ENCODE data around the gene CLK2. TPM values are rescaled to one million over a fixed set of nuclear protein-coding genes. Genes with fewer than 3 reads are reported as not detected.

The CLK2 gene
- total and polyA plus RNA-seq, 2 experiments from 2014 or later: 27.2 to 54.6 TPM

DNA sequence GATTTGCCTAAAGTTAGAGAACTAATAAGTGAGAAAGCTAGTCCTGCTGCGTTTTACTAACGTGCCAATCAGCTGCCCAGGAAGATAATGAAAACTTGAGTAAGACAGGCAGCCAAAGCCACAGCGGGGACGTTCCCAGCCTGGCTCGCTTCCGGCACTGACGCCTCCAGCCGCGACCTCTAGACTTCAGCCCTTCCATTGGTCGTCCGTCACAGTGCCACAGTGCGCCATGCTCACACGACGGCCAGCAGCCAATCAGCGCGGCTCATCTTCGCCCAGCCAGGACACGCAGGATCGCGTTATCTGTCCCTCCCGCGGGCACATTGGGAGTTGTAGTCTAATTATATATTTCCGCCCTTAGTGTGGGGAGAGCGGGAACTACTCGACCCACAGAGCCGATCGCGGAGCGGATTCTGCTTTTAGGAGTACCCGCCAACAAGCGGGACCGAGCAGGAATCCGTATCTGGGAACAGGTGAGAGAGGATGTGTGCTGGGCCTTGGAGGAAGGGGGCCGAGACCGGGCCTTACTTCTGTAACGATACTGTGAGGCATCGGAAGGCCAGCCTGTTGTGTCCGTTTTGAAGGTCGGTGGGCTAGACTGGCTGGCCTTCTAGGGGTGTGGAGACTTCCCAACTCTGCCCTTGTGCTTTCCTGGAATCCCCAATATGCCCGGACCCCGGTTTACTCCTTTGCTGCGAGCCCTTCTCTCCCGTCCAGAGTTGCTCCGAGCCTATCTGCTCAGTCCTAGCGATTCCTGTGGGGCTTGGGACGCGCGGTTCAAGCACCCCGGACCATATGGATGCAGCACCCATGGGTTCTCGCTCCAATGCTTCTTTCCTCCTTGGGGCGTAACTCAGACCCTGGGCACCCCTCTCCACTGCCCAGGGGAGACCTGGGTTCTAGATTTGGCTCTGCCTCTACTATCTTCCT is 35.5 kb upstream of the CLK2 start, which contains the start of gene FDPS:
Gene FDPS, plus strand, starts transcription at position 374 of the 930 bp plus-strand sequence. CDS start 924 bp downstream, outside the sequence.
- ATAC-seq: peak; percentile 97
- peak within 1 kb of the TSS; percentile 98 for H3K4me2 ChIP-seq
- peak within 1 kb of the TSS; percentile 98 for H3K4me3 ChIP-seq
- Mint-ChIP-seq H3K9me3 (no peaks in the 10 kb centered on the region), H3K27me3 (ENCODE audit: insufficient read depth, low read depth, poor library complexity) (peaks cover 9% of the 10 kb centered on the region), H3K36me3 (ENCODE audit: low read depth) (peaks cover 39% of the 10 kb centered on the region), H3K4me3 (peak within 1 kb of the TSS; percentile 99), H3K4me1 (peaks cover 22% of the 10 kb centered on the region), H3K27ac (peak within 1 kb of the TSS; percentile 97)
- H3K4me1 ChIP-seq (ENCODE audit: insufficient read depth): peaks cover 20% of the 10 kb centered on the region
- no peak within 1 kb of the TSS for H2AFZ ChIP-seq
- peaks cover 11% of the 10 kb centered on the region for H3K36me3 ChIP-seq (ENCODE audit: insufficient read depth)
- peaks cover 19% of the 10 kb centered on the region for H3F3A ChIP-seq (replicated peaks; ENCODE audit: low read depth)
- peak; percentile 99 for DNase-seq (ENCODE audit: low spot score)
- TF ChIP-seq EZH2phosphoT487 (IDR thresholded peaks at IDR 0.05; ENCODE audit: unreplicated experiment): no peak
- TF ChIP-seq CREB1 (CRISPR knock-in tag; IDR thresholded peaks at IDR 0.05; ENCODE audit: low read depth): peak; percentile 92
- TF ChIP-seq, protein P1, sequence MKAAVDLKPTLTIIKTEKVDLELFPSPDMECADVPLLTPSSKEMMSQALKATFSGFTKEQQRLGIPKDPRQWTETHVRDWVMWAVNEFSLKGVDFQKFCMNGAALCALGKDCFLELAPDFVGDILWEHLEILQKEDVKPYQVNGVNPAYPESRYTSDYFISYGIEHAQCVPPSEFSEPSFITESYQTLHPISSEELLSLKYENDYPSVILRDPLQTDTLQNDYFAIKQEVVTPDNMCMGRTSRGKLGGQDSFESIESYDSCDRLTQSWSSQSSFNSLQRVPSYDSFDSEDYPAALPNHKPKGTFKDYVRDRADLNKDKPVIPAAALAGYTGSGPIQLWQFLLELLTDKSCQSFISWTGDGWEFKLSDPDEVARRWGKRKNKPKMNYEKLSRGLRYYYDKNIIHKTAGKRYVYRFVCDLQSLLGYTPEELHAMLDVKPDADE (IDR thresholded peaks at IDR 0.05): peak; percentile 97
- TF ChIP-seq POLR2AphosphoS5 (IDR thresholded peaks at IDR 0.05; ENCODE audit: low read depth): peak; percentile 91
- no peaks in the 10 kb centered on the region for H3K9me2 ChIP-seq (ENCODE audit: insufficient read depth)
- peaks cover 28% of the 10 kb centered on the region for H4K20me1 ChIP-seq (replicated peaks; ENCODE audit: insufficient read depth)
- H3K27ac ChIP-seq (ENCODE audit: low read depth): peak within 1 kb of the TSS; percentile 85
- H3K79me2 ChIP-seq (replicated peaks; ENCODE audit: insufficient read depth): peaks cover 44% of the 10 kb centered on the region
- H3K27me3 ChIP-seq (ENCODE audit: insufficient read depth): no peaks in the 10 kb centered on the region

DNA sequence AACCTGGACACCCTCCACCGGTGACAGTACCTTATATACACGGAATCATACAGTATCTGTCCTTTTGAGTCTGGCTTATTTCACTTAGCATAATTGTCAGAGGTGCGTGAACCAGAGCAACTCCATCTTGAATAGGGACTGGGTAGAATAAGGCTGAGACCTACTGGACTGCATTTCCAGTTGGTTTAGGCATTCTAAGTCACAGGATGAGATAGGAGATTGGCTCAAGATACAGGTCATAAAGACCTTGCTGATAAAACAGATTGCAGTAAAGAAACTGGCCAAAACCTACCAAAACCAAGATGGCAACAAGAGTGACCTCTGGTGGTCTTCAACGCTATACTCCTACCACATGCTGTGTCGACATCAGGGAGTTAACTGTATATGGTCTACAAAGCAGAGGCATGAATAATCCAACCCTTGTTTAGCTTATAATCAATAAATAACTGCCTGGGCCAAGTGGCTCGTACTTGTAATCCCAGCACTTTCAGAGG is 34.0 kb upstream of the CLK2 start:
- no peak for TF ChIP-seq ZNF331 (CRISPR knock-in tag; IDR thresholded peaks at IDR 0.05; ENCODE audit: low read depth)
- TF ChIP-seq, protein P2, sequence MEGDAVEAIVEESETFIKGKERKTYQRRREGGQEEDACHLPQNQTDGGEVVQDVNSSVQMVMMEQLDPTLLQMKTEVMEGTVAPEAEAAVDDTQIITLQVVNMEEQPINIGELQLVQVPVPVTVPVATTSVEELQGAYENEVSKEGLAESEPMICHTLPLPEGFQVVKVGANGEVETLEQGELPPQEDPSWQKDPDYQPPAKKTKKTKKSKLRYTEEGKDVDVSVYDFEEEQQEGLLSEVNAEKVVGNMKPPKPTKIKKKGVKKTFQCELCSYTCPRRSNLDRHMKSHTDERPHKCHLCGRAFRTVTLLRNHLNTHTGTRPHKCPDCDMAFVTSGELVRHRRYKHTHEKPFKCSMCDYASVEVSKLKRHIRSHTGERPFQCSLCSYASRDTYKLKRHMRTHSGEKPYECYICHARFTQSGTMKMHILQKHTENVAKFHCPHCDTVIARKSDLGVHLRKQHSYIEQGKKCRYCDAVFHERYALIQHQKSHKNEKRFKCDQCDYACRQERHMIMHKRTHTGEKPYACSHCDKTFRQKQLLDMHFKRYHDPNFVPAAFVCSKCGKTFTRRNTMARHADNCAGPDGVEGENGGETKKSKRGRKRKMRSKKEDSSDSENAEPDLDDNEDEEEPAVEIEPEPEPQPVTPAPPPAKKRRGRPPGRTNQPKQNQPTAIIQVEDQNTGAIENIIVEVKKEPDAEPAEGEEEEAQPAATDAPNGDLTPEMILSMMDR (conservative IDR thresholded peaks at IDR 0.05; ENCODE audit: low read depth in 2 of 2): peak; percentile 77 to 87
- peak overlapping the region; percentile 99 for H3K4me3 Mint-ChIP-seq
- peaks cover 9% of the 10 kb centered on the region for H3K27me3 Mint-ChIP-seq (ENCODE audit: insufficient read depth, low read depth, poor library complexity)

More for the DNA sequence above, 34.0 kb upstream of the CLK2 start:
- Histone ChIP-seq H2AFZ (no peak overlapping the region), H3K4me3 (no peak overlapping the region; the same call in 1 of the 2 replicates), H3K27me3 (ENCODE audit: insufficient read depth) (no peaks in the 10 kb centered on the region), H3K4me2 (peak overlapping the region; percentile 56), H3K79me2 (replicated peaks; ENCODE audit: insufficient read depth) (peaks cover 34% of the 10 kb centered on the region), H3F3A (replicated peaks; ENCODE audit: low read depth) (peaks cover 19% of the 10 kb centered on the region), H3K4me1 (ENCODE audit: insufficient read depth) (peaks cover 20% of the 10 kb centered on the region), H3K9me2 (ENCODE audit: insufficient read depth) (no peaks in the 10 kb centered on the region), H4K20me1 (replicated peaks; ENCODE audit: insufficient read depth) (peaks cover 20% of the 10 kb centered on the region), H3K36me3 (ENCODE audit: insufficient read depth) (peaks cover 11% of the 10 kb centered on the region), H3K27ac (ENCODE audit: low read depth) (peak overlapping the region; percentile 85; the same call in 1 of the 2 replicates)
- Mint-ChIP-seq H3K36me3 (ENCODE audit: low read depth) (peaks cover 27% of the 10 kb centered on the region), H3K9me3 (no peaks in the 10 kb centered on the region), H3K27ac (peak overlapping the region; percentile 97), H3K4me1 (peaks cover 22% of the 10 kb centered on the region)
- ATAC-seq (peak; percentile 8; the same call in 2 of the 3 replicates), DNase-seq (ENCODE audit: low spot score) (peak; percentile 85)
